ENCODE data around the gene RHOG.

DNA sequence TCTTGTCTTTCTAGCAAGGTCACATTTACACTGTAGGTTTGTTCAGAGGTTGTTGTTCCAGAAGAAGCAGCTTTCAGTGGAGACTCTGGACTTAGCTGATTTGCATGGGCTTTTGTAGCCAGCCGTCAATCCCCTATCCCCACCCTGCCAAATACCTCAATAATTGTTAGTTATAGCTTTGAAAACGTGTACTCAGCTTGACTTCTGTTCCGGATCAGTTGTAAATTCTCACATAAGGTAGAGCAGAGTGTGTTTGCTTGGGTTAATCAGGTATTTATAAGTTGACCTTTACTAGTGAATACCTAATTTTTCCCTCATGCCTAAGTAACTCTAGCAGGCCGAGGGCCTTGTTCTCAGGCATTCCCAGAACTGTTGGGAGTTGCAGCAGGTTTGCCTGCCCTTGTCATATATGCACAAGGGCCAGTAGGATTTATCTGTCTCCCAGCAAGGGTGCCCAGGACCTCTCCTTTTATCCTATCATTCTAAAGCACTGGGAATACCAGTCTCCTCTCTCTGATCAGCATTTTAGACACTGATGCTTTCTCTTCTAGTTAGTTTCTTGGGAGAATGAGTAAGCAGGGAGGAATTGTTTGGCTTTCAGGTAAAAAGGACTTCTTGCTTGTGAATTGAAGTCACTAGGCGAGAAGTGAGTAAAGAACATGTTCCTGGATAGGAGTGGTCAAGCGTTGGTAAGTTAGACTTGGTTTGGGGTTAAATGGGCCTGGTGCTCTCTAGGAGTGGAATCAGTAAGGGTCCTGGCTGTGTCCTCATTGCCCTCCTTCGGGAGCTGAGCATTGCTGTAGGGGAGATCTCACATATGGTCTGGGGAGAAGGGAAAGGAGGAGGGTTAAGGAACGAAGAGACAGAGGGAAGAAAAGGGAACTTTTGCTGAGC, 36.9 kb upstream of the RHOG start:
- TF ChIP-seq, protein P1, sequence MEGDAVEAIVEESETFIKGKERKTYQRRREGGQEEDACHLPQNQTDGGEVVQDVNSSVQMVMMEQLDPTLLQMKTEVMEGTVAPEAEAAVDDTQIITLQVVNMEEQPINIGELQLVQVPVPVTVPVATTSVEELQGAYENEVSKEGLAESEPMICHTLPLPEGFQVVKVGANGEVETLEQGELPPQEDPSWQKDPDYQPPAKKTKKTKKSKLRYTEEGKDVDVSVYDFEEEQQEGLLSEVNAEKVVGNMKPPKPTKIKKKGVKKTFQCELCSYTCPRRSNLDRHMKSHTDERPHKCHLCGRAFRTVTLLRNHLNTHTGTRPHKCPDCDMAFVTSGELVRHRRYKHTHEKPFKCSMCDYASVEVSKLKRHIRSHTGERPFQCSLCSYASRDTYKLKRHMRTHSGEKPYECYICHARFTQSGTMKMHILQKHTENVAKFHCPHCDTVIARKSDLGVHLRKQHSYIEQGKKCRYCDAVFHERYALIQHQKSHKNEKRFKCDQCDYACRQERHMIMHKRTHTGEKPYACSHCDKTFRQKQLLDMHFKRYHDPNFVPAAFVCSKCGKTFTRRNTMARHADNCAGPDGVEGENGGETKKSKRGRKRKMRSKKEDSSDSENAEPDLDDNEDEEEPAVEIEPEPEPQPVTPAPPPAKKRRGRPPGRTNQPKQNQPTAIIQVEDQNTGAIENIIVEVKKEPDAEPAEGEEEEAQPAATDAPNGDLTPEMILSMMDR (IDR thresholded peaks at IDR 0.05), result no peak
- TF ChIP-seq POLR2A (IDR thresholded peaks at IDR 0.05), result no peak

All from testis (tissue), 2 donors.